Measurements from ENCODE around the gene RNU5B-1. TPM values are rescaled to one million over a fixed set of nuclear protein-coding genes. Genes with fewer than 3 reads are reported as not detected.
A peak's percentile ranks its signal among the peaks of the same experiment; 100 is the strongest.

Gene RNU5B-1
- polyA plus RNA-seq, 1 of the 3 experiments (the other 2 are of a cell fraction), result not detected

DNA sequence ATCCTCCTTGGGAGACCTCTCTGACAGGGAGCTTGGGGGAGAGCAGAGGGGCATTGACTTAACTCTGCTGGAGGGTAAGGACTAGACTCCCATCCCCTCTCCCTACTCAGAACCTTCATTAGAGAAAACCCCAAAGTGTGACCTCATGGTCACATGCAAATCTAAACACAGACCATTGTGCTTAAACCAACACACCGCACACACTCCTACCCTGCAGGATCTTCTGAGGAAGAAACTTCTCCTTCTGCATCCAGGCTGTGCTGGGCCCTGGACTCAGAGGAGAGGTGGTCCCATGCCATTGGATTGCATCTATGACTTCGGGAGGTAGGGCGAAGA lies 17.0 kb upstream of the RNU5B-1 start:
- no peaks in the 10 kb centered on the region for H3K27me3 ChIP-seq (ENCODE audit: insufficient read depth)
- no peaks in the 10 kb centered on the region for H3K9me2 ChIP-seq
- no peak for DNase-seq
- H3K4me1 ChIP-seq (ENCODE audit: control insufficient read depth in 1 of 2, insufficient read depth in 2 of 2, low read depth in 1 of 2, low read length in 1 of 2), result peaks cover 9 to 13% of the 10 kb centered on the region in 2 experiments; a peak in 3 of 4 replicates
- peak overlapping the region; percentile 57; the same call in 1 of the 2 replicates for H3K9ac ChIP-seq
- TF ChIP-seq GABPA (IDR thresholded peaks at IDR 0.05; ENCODE audit: low read depth) (no peak), MEF2A (IDR thresholded peaks at IDR 0.05; ENCODE audit: borderline replicate concordance, low read depth) (no peak), SMC3 (IDR thresholded peaks at IDR 0.05; ENCODE audit: low read depth, low read length) (no peak), TEAD4 (IDR thresholded peaks at IDR 0.05; ENCODE audit: borderline replicate concordance, insufficient read depth) (no peak), TAF1 (IDR thresholded peaks at IDR 0.05; ENCODE audit: borderline replicate concordance, low read depth, low read length) (no peak), POLR2AphosphoS5 (IDR thresholded peaks at IDR 0.05; ENCODE audit: low read depth, low read length) (no peak)
- TF ChIP-seq, protein P1, sequence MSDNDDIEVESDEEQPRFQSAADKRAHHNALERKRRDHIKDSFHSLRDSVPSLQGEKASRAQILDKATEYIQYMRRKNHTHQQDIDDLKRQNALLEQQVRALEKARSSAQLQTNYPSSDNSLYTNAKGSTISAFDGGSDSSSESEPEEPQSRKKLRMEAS (IDR thresholded peaks at IDR 0.05; ENCODE audit: low read depth), result no peak
- H3F3A ChIP-seq (replicated peaks; ENCODE audit: insufficient read depth), result peaks cover 18% of the 10 kb centered on the region
- WGBS (ENCODE audit: low lambda C conversion rate), result 97% methylated on average over 3 of the region's 3 CpGs
- peak overlapping the region; percentile 95; the same call in 1 of the 2 replicates for H2AFZ ChIP-seq (ENCODE audit: low read depth)
- no peaks in the 10 kb centered on the region for H4K20me1 ChIP-seq (ENCODE audit: insufficient read depth)
- ChIA-PET CTCF (interaction anchor here (1.3 to 4.0 kb wide), 5 partner anchors 10 to 233 kb away, joined by 3 to 28 read pairs (median 8); no protein-coding TSS in a partner anchor), POLR2A (interaction anchor here (1.1 to 2.1 kb wide), 4 partner anchors 9 to 103 kb away, joined by 3 to 20 read pairs (median 9); partner anchors contain the start of genes CLPX and RNU5B-1)
- no peaks in the 10 kb centered on the region for H3K36me3 ChIP-seq (replicated peaks in 1 of 2; ENCODE audit: control insufficient read depth in 1 of 2, insufficient read depth in 2 of 2, low read length in 1 of 2)
- peak overlapping the region in 1 of 2 experiments; percentile 75; a peak in 2 of 4 replicates for H3K27ac ChIP-seq (ENCODE audit: low read depth in 2 of 2, low read length in 1 of 2)
- H3K79me2 ChIP-seq (ENCODE audit: insufficient read depth), result peaks cover 6% of the 10 kb centered on the region; the same call in 1 of the 2 replicates
- H3K9me3 ChIP-seq, result no peaks in the 10 kb centered on the region
- H3K4me2 ChIP-seq, result peak overlapping the region; percentile 97
- H3K4me3 ChIP-seq (ENCODE audit: low read depth in 2 of 2, low read length in 1 of 2), result no peak overlapping the region

DNA sequence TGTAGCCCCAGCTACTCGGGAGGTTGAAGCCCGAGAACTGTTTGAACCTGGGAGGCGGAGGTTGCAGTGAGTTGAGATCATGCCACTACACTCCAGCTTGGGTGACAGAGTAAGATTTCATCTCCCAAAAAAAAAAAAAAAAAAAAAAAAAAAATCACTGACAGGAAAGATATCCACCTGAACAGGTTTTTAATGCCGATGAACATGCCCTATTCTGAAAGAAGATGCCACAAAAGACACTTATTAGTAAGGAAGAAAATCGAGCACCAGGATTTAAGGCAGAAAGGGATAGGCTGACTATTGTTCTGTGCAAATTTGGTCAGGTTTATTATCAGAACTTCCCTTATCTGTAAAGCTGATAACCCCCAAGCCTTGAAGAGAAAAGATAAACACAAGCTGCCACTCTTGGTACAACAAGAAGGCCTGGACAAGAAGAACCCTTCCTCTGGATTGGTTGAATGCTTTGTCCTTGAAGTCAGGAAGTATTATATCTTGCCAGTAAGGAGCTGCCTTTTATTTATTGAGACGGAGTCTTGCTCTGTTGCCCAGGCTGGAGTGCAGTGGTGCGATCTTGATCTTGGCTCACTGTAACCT lies 15.1 kb upstream of the RNU5B-1 start:
- no peak for DNase-seq
- Histone ChIP-seq H3K4me2 (no peak overlapping the region), H3F3A (replicated peaks; ENCODE audit: insufficient read depth) (peaks cover 18% of the 10 kb centered on the region), H3K9ac (no peak overlapping the region), H3K79me2 (ENCODE audit: insufficient read depth) (0 out of 2 replicates have a peak, but pooled peaks cover 6% of the 10 kb centered on the region), H3K9me3 (no peaks in the 10 kb centered on the region), H3K27me3 (ENCODE audit: insufficient read depth) (no peaks in the 10 kb centered on the region), H3K36me3 (replicated peaks in 1 of 2; ENCODE audit: control insufficient read depth in 1 of 2, insufficient read depth in 2 of 2, low read length in 1 of 2) (no peaks in the 10 kb centered on the region), H3K27ac (ENCODE audit: low read depth in 2 of 2, low read length in 1 of 2) (no peak overlapping the region), H4K20me1 (ENCODE audit: insufficient read depth) (no peaks in the 10 kb centered on the region), H2AFZ (ENCODE audit: low read depth) (no peak overlapping the region), H3K4me3 (ENCODE audit: low read depth in 2 of 2, low read length in 1 of 2) (no peak overlapping the region), H3K9me2 (no peaks in the 10 kb centered on the region), H3K4me1 (ENCODE audit: control insufficient read depth in 1 of 2, insufficient read depth in 2 of 2, low read depth in 1 of 2, low read length in 1 of 2) (peaks cover 9 to 11% of the 10 kb centered on the region in 2 experiments; a peak in 3 of 4 replicates)
- POLR2A ChIA-PET, result no interaction called here
- TF ChIP-seq, protein P2, sequence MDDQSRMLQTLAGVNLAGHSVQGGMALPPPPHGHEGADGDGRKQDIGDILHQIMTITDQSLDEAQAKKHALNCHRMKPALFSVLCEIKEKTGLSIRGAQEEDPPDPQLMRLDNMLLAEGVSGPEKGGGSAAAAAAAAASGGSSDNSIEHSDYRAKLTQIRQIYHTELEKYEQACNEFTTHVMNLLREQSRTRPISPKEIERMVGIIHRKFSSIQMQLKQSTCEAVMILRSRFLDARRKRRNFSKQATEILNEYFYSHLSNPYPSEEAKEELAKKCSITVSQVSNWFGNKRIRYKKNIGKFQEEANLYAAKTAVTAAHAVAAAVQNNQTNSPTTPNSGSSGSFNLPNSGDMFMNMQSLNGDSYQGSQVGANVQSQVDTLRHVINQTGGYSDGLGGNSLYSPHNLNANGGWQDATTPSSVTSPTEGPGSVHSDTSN (IDR thresholded peaks at IDR 0.05), result no peak
- TF ChIP-seq MXI1 (IDR thresholded peaks at IDR 0.05; ENCODE audit: low read depth, low read length) (no peak), SMC3 (IDR thresholded peaks at IDR 0.05; ENCODE audit: low read depth, low read length) (no peak), RXRA (IDR thresholded peaks at IDR 0.05; ENCODE audit: borderline replicate concordance, low read depth) (no peak), TCF12 (IDR thresholded peaks at IDR 0.05) (no peak), GABPA (IDR thresholded peaks at IDR 0.05; ENCODE audit: low read depth) (no peak)
- CTCF ChIA-PET, result interaction anchor here (0.7 kb wide), 1 partner anchor 8 kb away, joined by 3 read pairs; no protein-coding TSS in a partner anchor
- WGBS (ENCODE audit: low lambda C conversion rate), result 92% methylated on average over 7 of the region's 7 CpGs

Measured in SK-N-SH (cell line).